Measurements from ENCODE around the gene TOR3A.
"Not testable (repeated sequence)": the region's sequence is repeated elsewhere in the genome, so short reads cannot be mapped to it uniquely, and the experiment has no call there.

Gene TOR3A

GRCh38 chr1:179081687-179082332, at the start of gene TOR3A:
TOR3A (plus strand) TSS chr1:179082070; CDS start chr1:179082129, 59 bp downstream.
- DNase-seq (ENCODE audit: low read depth): peak; percentile 90

GRCh38 chr1:179034720-179035119, 47.1 kb upstream of the TOR3A start:
- DNase-seq (ENCODE audit: low read depth): peak; percentile 61

DNA sequence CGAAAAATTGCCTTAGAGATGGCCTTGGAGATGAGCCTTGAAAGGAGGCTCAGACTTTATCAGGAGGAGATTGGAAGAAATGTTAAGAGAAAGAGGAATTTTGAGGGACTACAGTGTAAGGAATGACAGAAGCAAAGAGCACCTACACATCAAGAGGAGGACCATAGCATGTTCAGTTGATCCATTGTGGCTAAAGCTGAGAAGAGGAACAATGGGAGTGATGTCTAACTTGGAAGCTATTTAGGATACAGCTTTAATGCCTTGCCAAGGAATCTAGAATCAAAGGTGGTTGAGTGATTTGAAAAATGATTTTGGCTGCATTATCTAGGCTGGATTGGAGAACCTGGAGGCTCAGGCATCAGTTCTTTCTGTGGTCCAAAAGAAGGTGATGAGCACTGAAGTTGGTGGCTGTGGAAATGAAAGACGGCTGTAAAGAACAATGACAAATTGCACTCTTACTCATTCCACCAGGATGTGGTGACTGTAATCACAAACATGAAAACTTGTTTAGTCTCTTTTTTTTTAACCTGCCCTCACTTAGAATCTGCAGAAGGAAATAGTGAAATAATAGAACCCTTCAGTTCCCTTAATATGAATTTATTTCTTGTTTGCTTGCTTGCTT, 44.9 kb upstream of the TOR3A start:
- DNase-seq (ENCODE audit: low read depth): peak; percentile 72

DNA sequence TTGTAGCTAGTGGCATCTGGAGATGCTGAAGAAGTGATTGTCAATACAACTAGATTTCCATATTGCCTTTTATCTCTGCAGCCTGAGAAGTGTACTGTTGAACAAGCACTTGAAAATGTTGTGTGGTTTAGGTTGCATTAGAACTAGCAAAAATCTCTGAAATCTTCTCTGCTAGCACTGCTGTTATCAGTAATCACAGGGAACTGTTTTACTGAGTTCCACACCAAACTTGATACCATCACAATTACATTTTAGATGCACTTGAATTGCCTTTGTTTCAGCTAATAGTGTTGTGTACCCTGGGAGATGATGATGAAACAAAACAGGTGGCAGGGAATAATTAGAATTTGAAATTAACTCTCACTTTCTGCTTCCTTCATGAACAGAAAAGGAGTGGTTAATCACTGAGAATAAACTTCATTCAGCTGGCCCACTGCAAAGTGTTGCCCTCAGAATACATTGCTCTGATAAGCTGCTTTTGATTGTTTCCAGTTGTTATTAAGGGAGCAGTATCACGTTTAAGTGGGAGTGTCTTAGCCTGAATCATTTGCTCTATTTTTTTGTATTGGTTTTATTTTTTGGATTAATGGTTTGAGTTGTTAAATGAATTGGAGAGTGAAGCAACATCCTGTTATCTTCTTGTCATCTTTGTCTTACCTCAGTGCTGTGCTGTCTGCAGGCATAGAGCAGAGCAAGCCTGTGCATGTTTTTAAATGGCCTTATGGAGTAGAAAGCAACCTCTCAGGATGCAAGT, 43.2 kb upstream of the TOR3A start:
- no peak for DNase-seq (ENCODE audit: low read depth)

DNA sequence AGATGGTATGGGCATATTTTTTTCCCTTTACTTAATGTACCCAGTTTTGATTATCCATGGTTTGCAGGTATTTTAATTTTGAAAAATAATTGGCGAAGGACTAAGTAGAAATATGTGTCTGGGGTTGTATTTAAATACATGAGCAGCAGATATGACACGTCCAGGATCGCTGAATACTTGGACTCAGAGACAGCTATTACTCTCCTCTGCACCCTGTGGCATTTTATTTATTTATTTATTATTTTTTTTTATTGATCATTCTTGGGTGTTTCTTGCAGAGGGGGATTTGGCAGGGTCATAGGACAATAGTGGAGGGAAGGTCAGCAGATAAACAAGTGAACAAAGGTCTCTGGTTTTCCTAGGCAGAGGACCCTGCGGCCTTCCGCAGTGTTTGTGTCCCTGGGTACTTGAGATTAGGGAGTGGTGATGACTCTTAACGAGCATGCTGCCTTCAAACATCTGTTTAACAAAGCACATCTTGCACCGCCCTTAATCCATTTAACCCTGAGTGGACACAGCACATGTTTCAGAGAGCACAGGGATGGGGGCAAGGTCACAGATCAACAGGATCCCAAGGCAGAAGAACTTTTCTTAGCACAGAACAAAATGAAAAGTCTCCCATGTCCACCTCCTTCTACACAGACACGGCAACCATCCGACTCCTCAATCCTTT, 42.2 kb upstream of the TOR3A start:
- not testable (repeated sequence) for DNase-seq (ENCODE audit: low read depth)

DNA sequence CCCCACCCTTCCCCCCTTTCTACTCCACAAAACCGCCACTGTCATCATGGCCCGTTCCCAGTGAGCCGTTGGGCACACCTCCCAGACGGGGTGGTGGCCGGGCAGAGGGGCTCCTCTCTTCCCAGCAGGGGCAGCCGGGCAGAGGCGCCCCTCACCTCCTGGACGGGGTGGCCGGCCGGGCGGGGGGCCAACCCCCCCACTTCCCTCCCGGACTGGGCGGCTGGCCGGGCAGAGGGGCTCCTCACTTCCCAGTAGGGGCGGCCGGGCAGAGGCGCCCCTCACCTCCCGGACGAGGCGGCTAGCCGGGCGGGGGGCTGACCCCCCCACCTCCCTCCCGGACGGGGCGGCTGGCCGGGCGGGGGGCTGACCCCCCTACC, 41.7 kb upstream of the TOR3A start:
- DNase-seq (ENCODE audit: low read depth): not testable (repeated sequence)

DNA sequence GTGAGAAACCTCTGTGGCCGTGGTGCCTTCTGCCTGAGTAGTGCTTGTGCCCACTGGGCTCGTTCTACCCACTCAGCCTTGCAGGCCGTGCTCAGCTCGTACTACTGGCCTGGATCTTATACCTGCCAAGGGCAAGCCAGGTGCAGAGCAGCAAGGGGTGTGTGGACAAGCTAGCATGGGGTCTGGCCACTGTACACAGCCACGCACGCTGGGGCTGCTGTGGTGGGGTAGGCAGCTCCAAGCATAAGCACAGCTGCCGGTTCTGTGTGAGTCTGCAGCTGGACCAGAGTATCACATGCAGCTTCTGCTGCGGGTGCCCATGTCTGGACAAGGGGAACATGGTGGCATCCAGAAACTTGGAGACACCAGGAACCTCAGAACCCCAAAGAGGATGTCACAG, 39.8 kb upstream of the TOR3A start:
- no peak for DNase-seq (ENCODE audit: low read depth)

- DNase-seq (ENCODE audit: low read depth): no peak
These were observed 39.2 kb upstream of the TOR3A start for GRCh38 chr1:179042700-179043099.

DNA sequence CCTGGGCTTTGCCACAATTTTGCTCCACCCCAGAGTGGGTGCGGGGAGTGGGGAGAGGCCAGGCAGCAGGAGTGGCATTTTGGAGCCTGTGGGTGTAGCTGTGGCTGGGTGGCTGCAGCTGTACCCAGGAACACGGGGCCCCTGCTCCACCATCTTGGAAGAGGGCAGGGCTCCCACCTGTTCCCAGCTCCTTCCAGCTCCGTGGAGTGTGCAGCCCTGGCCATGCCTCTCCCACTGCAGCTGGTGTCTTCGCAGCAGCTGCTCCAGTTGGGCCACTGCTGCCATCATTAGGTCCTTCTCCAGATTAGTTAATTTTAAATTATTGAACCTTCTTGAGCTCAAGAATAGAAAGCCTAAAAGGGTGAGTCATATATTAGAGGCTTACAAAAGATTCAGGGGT, 38.6 kb upstream of the TOR3A start:
- DNase-seq (ENCODE audit: low read depth): no peak

- DNase-seq (ENCODE audit: low read depth): no peak
These were observed 38.0 kb upstream of the TOR3A start for GRCh38 chr1:179043907-179044306.

- no peak for DNase-seq (ENCODE audit: low read depth)
These were observed 34.8 kb upstream of the TOR3A start for GRCh38 chr1:179046808-179047635.

- DNase-seq (ENCODE audit: low read depth): no peak
These were observed 34.3 kb upstream of the TOR3A start for GRCh38 chr1:179047636-179047997.

DNA sequence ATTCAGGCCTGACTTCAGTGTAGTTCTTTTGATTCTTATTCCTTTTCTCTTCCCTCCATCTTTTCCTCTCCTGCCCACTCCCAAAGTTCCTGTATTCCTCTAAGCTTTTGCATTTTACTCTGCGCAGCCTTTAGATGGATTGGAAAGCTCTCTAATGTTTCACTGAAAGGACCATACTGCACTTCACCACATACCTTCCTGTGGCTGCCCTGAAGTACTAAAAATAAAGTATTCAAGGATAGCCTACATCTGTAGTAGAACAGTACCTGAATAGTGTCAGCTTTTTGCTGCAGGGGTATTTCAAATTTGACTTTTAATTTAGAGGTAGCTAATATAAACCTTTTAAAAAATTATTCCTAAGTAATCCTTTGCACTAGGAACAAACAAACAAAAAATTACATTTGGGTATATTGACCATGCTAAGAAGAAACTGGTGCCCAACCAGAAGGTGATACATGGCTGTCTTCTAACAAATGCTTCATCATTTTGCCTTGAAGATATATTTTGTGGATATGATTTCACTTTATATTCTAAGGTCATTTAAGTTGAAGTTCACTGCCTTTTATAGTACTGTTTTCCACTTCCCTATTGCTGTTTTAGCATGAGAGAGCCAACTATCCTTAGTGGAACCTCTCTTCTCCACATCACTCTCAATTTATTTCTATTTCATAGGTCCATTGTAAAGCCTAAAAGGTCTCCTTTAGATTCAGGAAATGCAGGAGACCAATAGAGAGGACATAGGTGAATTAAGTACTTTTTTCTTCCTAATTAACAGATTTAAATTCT, 33.3 kb upstream of the TOR3A start:
- DNase-seq (ENCODE audit: low read depth): no peak

GRCh38 chr1:179052776-179053175, 29.1 kb upstream of the TOR3A start:
- DNase-seq (ENCODE audit: low read depth): no peak

DNA sequence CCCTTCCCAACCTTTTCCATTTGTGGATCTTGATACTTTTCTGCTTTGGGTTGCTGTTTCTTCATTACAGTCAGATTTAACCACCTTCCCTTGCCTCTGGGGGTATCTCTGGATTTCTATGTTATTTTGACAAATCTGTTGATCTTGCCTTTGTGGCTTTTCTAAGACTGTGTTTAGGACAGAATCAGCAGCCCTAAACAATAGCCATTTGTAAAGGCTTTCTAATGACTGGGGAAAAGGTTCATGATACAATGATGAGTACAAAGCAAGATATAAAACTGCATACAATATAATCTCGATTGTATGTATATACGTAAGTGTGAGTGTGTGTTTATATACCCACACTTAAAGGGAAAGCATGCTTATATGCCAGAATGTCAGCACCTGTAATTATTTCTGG, 28.4 kb upstream of the TOR3A start:
- no peak for DNase-seq (ENCODE audit: low read depth)

- peak; percentile 21 for DNase-seq (ENCODE audit: low read depth)
These were observed 25.9 kb upstream of the TOR3A start for GRCh38 chr1:179055937-179056336.

GRCh38 chr1:179058487-179059483, 23.1 kb upstream of the TOR3A start:
- DNase-seq (ENCODE audit: low read depth): peak; percentile 17

GRCh38 chr1:179061360-179062282, 20.2 kb upstream of the TOR3A start:
- peak; percentile 31 for DNase-seq (ENCODE audit: low read depth)

- DNase-seq (ENCODE audit: low read depth): no peak
These were observed 15.4 kb upstream of the TOR3A start for GRCh38 chr1:179066471-179066870.
